Measurements from ENCODE around the gene SMIM15. TPM values are rescaled to one million over a fixed set of nuclear protein-coding genes. Genes with fewer than 3 reads are reported as not detected.

Gene SMIM15
- total RNA-seq, 1 donor from 2014 or later: 60.4 TPM

DNA sequence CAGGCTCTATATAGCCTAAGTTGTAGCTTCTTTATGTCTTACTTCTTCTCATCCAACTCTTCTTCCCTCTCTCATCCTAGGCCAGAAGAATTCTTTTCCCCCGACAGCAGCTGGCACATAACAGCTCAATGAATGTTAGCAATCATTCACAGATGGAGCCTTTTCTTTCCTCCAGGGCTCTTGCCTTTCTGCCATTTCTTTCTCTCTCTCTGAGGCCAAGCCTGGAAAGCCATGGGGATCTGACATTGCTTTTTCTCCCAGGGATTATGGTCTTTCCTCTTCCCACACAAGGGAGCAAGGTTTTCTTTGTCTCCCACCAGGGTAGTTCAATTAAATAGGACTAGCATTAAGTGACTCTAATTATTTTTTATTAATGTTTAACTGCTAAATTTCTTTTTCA is 20.5 kb downstream of the SMIM15 start:
- H3K9me3 Mint-ChIP-seq: no peaks in the 10 kb centered on the region
- peaks cover 14% of the 10 kb centered on the region for H3K4me1 Mint-ChIP-seq (ENCODE audit: unreplicated experiment)
- H3K4me3 Mint-ChIP-seq: no peak overlapping the region
- no peak overlapping the region for H3K27ac Mint-ChIP-seq
- no peaks in the 10 kb centered on the region for H3K36me3 Mint-ChIP-seq
- no peaks in the 10 kb centered on the region for H3K27me3 Mint-ChIP-seq
- TF ChIP-seq, protein P1, sequence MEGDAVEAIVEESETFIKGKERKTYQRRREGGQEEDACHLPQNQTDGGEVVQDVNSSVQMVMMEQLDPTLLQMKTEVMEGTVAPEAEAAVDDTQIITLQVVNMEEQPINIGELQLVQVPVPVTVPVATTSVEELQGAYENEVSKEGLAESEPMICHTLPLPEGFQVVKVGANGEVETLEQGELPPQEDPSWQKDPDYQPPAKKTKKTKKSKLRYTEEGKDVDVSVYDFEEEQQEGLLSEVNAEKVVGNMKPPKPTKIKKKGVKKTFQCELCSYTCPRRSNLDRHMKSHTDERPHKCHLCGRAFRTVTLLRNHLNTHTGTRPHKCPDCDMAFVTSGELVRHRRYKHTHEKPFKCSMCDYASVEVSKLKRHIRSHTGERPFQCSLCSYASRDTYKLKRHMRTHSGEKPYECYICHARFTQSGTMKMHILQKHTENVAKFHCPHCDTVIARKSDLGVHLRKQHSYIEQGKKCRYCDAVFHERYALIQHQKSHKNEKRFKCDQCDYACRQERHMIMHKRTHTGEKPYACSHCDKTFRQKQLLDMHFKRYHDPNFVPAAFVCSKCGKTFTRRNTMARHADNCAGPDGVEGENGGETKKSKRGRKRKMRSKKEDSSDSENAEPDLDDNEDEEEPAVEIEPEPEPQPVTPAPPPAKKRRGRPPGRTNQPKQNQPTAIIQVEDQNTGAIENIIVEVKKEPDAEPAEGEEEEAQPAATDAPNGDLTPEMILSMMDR (conservative IDR thresholded peaks at IDR 0.05): no peak
- DNase-seq (ENCODE audit: extremely low spot score, unreplicated experiment): no peak

DNA sequence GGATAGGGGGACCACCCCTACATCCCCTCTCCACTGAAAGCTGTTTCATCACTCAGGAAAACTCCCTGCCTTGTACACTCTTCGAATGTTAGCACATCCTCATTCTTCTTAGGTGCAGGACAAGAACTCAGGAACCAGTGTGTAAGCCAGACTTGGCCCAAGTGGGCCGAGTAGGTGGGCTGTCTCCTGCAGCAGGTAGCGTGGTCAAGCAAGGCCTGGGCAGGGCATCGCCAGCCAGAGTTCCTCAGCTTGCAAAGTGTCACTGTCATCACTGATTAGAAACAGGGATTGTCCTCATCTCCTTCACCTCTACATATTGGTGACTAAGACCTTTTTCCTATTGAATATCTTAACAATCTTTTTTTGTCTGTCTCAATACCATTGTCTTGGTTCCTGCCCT is 22.3 kb downstream of the SMIM15 start:
- Mint-ChIP-seq H3K4me1 (ENCODE audit: unreplicated experiment) (peaks cover 14% of the 10 kb centered on the region), H3K27ac (no peak overlapping the region), H3K36me3 (no peaks in the 10 kb centered on the region), H3K27me3 (no peaks in the 10 kb centered on the region), H3K4me3 (no peak overlapping the region), H3K9me3 (no peaks in the 10 kb centered on the region)
- TF ChIP-seq, protein P1 (conservative IDR thresholded peaks at IDR 0.05): no peak
- no peak for DNase-seq (ENCODE audit: extremely low spot score, unreplicated experiment)

DNA sequence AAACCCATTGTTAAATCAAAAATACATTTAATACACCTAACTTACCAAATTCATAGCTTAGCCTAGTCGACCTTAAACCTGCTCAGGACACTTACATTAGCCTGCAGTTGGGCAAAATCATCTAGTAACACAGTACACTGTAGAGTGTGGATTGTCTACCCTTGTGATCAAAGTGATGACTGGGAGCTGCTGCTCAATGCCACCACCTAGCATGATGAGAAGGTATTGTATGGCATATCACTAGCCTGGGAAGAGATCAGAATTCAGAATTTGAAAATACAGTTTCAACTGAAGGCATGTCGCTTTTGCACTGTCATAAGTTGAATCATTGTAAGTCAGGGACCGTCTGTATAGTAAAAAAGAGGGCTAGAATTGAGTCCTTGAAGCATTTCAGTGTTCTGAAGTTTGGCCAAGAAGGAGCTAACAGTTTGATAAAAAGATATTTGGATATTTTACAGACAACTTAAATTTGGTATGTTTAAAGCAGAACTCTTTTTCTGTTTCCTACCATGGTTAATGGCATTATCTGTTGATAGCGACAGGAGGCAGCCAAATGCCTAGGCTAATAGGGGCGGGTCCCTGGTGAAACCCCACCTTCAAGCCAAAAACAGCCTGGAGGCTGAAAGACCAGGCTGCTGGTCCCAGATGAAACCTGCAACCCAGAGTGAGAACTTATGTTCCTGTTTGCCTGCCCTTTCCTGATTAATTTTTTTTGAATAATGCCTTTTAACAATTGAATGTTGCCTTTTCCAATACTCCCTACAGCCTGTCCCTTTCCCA is 23.0 kb downstream of the SMIM15 start:
- peaks cover 14% of the 10 kb centered on the region for H3K4me1 Mint-ChIP-seq (ENCODE audit: unreplicated experiment)
- TF ChIP-seq, protein P1 (conservative IDR thresholded peaks at IDR 0.05): peak; percentile 17
- H3K36me3 Mint-ChIP-seq: no peaks in the 10 kb centered on the region
- H3K27me3 Mint-ChIP-seq: no peaks in the 10 kb centered on the region
- DNase-seq (ENCODE audit: extremely low spot score, unreplicated experiment): no peak
- H3K27ac Mint-ChIP-seq: no peak overlapping the region
- H3K9me3 Mint-ChIP-seq: no peaks in the 10 kb centered on the region
- no peak overlapping the region for H3K4me3 Mint-ChIP-seq

DNA sequence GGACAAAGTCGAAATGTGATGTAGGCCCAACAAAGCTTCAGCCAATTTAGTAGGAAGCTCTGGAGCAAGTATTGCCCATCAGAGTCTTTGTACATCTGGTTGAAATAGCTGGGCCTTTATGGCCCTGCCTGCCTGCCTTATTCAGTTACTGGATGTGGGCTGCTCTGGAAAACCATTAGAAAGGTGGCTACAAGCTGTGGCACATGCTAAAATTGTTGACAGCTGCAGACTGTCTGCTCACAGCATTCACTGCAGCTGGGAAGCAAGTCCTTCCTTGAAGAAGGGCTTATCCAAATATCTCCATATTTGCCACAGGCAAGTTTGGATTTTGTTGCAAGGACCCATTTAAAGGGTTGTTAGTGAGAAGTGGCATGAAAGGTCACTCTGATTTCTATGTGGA is 24.4 kb downstream of the SMIM15 start:
- Mint-ChIP-seq H3K27me3 (no peaks in the 10 kb centered on the region), H3K4me1 (ENCODE audit: unreplicated experiment) (peaks cover 14% of the 10 kb centered on the region), H3K4me3 (no peak overlapping the region), H3K27ac (no peak overlapping the region), H3K9me3 (no peaks in the 10 kb centered on the region), H3K36me3 (no peaks in the 10 kb centered on the region)
- no peak for DNase-seq (ENCODE audit: extremely low spot score, unreplicated experiment)
- TF ChIP-seq, protein P1 (conservative IDR thresholded peaks at IDR 0.05): no peak

DNA sequence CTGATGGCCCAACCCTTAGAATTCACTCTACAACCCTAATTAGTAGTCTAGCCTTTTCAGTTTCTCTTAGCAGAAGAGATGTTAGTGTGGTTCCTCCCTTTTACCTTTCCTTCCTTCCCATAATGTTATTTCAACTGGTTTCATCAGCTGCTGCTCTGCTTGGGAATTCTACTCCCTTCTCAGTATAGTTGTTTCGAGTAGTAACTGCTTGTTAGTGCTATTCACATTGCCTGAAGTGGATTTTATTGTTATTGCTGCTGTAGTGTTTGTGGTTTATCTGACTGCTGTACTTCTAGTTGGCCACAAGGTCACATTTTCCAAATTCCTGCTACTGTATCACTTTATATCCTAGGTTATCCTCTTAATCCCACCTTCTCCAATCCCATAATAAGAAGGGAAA is 29.7 kb downstream of the SMIM15 start:
- no peaks in the 10 kb centered on the region for H3K36me3 Mint-ChIP-seq
- no peak overlapping the region for H3K27ac Mint-ChIP-seq

More for the DNA sequence above, 29.7 kb downstream of the SMIM15 start:
- peaks cover 3% of the 10 kb centered on the region for H3K4me1 Mint-ChIP-seq (ENCODE audit: unreplicated experiment)
- H3K27me3 Mint-ChIP-seq: no peaks in the 10 kb centered on the region
- H3K9me3 Mint-ChIP-seq: no peaks in the 10 kb centered on the region
- TF ChIP-seq, protein P1 (conservative IDR thresholded peaks at IDR 0.05): peak; percentile 29
- no peak overlapping the region for H3K4me3 Mint-ChIP-seq
- DNase-seq (ENCODE audit: extremely low spot score, unreplicated experiment): no peak

Measured in type B pancreatic cell (in vitro differentiated cells).